Ascending aorta (tissue), 2 donors: ENCODE measurements around the gene NRP2. TPM values are rescaled to one million over a fixed set of nuclear protein-coding genes. Genes with fewer than 3 reads are reported as not detected.

Experiments used
- DNase-seq, 2 donors: peaks; one replicate each; pipeline ENCODE4 v3.0.0-alpha.2; 2019; ENCODE audit warnings: low spot score in 2 of 2
- H3K27ac ChIP-seq, 2 donors: fragments of 200-600 bp; sonication (generic); one replicate each; pipeline ENCODE4 v1.5.1; 2016 to 2017; ENCODE audit warnings: mild to moderate bottlenecking in 1 of 2
- H3K27me3 ChIP-seq: fragments of 200-600 bp; sonication (generic); one replicate; pipeline ENCODE4 v1.5.1; 2017
- H3K36me3 ChIP-seq, 2 donors: fragments of 200-600 bp; sonication (generic); one replicate each; pipeline ENCODE4 v1.5.1; 2016
- H3K4me1 ChIP-seq, 2 donors: fragments of 200-600 bp; sonication (generic); one replicate each; pipeline ENCODE4 v1.5.1; 2016 to 2017; ENCODE audit warnings: mild to moderate bottlenecking in 1 of 2
- H3K4me3 ChIP-seq, 2 donors: fragments of 200-600 bp; sonication (generic); one replicate each; pipeline ENCODE4 v1.5.1; 2016 to 2017; ENCODE audit warnings: mild to moderate bottlenecking in 1 of 2
- H3K9me3 ChIP-seq, 2 donors: fragments of 200-600 bp; sonication (generic); one replicate each; pipeline ENCODE4 v1.5.1; 2016
- CTCF ChIP-seq, 3 experiments: fragments of 200-600 bp in 2 of 3; fragments of 450-650 bp in 1 of 3; sonication (generic) in 2 of 3; IDR thresholded peaks; one replicate each; pipeline ENCODE4 v1.5.1; 2016 to 2019; ENCODE audit warnings: antibody characterized with exemption in 3 of 3, mild to moderate bottlenecking in 1 of 3, moderate library complexity in 1 of 3
- intact Hi-C: fragments of 100-400 bp; cut with DNase I; formaldehyde crosslinking; loops from one replicate; pipeline ENCODE4 v1.15.1; 2023
- total RNA-seq: library from RNA; depleted of rRNA; stranded (reverse); fragments of >200 nt; gene quantifications from one replicate; pipeline ENCODE4 v1.1.0, GENCODE V29; 2016

Gene NRP2
- total RNA-seq, 1 donor from 2014 or later = 39.7 TPM

- Histone ChIP-seq H3K9me3 (no peaks in the 10 kb centered on the region), H3K27ac (peak overlapping the region in 1 of 2 donors; percentile 8), H3K4me1 (peaks cover 0 to 17% of the 10 kb centered on the region in 2 donors), H3K36me3 (no peaks in the 10 kb centered on the region), H3K4me3 (no peak overlapping the region), H3K27me3 (no peaks in the 10 kb centered on the region)
- DNase-seq = no peak
- intact Hi-C loops = no loop called here
- TF ChIP-seq CTCF (IDR thresholded peaks at IDR 0.05) = no peak
These were observed 21.7 kb upstream of the NRP2 start for GRCh38 chr2:205660521-205661124.

DNA sequence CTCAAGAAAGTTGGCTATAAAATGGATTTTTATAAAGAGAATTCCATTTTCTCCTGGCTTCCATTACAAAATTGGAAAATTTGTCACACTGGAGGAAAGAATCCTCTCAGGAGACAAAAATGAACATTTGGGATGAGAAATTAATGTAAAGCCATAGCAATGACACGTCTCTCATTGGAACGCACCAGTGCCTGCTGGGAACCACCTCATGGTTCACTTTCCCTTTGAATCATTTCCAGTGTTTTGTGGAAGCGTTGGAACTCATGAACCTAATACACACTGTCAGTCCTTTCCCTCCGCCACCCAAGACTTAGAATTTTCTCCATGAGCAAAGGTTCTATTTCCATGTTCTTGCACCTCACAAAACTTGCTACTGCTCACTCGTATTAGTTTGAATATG lies 21.0 kb upstream of the NRP2 start:
- no peak overlapping the region for H3K4me3 ChIP-seq
- no peak overlapping the region for H3K27ac ChIP-seq
- no peaks in the 10 kb centered on the region for H3K9me3 ChIP-seq
- TF ChIP-seq CTCF (IDR thresholded peaks at IDR 0.05) = no peak
- no peaks in the 10 kb centered on the region for H3K36me3 ChIP-seq
- no peak for DNase-seq
- H3K4me1 ChIP-seq = peaks cover 0 to 11% of the 10 kb centered on the region in 2 donors
- intact Hi-C loops = no loop called here
- H3K27me3 ChIP-seq = no peaks in the 10 kb centered on the region

- intact Hi-C loops = no loop called here
- peaks cover 0 to under 1% of the 10 kb centered on the region in 2 donors for H3K4me1 ChIP-seq
- H3K27me3 ChIP-seq = no peaks in the 10 kb centered on the region
- no peak overlapping the region for H3K4me3 ChIP-seq
- H3K9me3 ChIP-seq = no peaks in the 10 kb centered on the region
- TF ChIP-seq CTCF (IDR thresholded peaks at IDR 0.05) = no peak
- DNase-seq = no peak
- no peaks in the 10 kb centered on the region for H3K36me3 ChIP-seq
- no peak overlapping the region for H3K27ac ChIP-seq
These were observed 19.9 kb upstream of the NRP2 start for GRCh38 chr2:205662206-205662965.

DNA sequence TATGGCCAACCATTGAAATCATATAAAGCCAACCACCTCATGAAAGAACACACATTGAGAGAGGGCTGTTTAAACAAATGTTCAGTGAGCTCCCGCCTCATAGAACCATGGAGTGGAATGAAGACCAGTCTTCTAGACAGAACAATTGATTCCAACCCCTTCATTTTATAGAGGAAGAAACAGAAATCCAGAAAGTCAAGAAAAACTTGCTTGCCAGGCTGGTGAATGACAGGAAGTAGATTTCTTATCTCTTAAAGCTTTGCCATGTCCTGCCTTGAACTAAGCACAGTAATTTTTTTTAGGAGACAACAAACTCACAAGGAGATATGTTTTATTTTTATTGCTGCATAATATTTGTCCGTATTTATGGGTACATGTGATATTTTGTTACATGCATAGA lies 16.5 kb upstream of the NRP2 start:
- no peaks in the 10 kb centered on the region for H3K27me3 ChIP-seq

GRCh38 chr2:205670292-205670691 lies 12.0 kb upstream of the NRP2 start:
- no peak for DNase-seq
- H3K4me3 ChIP-seq = no peak overlapping the region
- H3K4me1 ChIP-seq = no peaks in the 10 kb centered on the region
- intact Hi-C loops = no loop called here
- no peak for TF ChIP-seq CTCF (IDR thresholded peaks at IDR 0.05)
- no peaks in the 10 kb centered on the region for H3K36me3 ChIP-seq
- no peaks in the 10 kb centered on the region for H3K27me3 ChIP-seq
- H3K9me3 ChIP-seq = peaks cover 0 to 4% of the 10 kb centered on the region in 2 donors
- H3K27ac ChIP-seq = no peak overlapping the region

More for the DNA sequence above, 16.5 kb upstream of the NRP2 start:
- intact Hi-C loops = no loop called here
- no peak overlapping the region for H3K4me3 ChIP-seq
- TF ChIP-seq CTCF (IDR thresholded peaks at IDR 0.05) = no peak
- peaks cover 0 to 4% of the 10 kb centered on the region in 2 donors for H3K9me3 ChIP-seq
- H3K4me1 ChIP-seq = no peaks in the 10 kb centered on the region
- no peaks in the 10 kb centered on the region for H3K36me3 ChIP-seq
- H3K27ac ChIP-seq = no peak overlapping the region
- no peak for DNase-seq
